ENCODE measurements around the gene PLCG1.

Gene PLCG1

DNA sequence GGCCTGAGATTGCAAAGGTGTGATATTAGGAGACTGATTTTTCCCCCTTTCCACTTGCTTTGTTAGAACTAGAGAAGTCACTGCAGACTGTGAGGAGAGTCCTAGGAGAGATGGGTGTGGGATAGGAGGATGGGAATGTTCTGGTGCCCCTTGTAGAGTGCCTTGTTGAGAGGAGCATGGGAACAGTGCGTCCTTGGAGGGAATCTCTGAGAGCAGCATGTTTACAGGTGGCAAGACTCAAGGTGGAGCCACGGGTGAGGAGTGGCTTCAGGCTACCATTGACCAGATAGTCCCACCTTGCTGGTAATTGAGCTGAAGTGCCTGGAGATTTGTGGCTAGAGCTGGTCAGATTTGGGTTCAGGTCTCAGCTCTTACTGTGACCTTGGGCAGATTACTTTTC, 6.0 kb downstream of the PLCG1 start:
- H3K36me3 Mint-ChIP-seq (ENCODE audit: low read depth), result peaks cover 53% of the 10 kb centered on the region
- no peaks in the 10 kb centered on the region for H3K9me3 Mint-ChIP-seq
- H3K27me3 Mint-ChIP-seq (ENCODE audit: low read depth), result no peaks in the 10 kb centered on the region
- H3K4me1 Mint-ChIP-seq, result peaks cover 89% of the 10 kb centered on the region
- TF ChIP-seq, protein P1, sequence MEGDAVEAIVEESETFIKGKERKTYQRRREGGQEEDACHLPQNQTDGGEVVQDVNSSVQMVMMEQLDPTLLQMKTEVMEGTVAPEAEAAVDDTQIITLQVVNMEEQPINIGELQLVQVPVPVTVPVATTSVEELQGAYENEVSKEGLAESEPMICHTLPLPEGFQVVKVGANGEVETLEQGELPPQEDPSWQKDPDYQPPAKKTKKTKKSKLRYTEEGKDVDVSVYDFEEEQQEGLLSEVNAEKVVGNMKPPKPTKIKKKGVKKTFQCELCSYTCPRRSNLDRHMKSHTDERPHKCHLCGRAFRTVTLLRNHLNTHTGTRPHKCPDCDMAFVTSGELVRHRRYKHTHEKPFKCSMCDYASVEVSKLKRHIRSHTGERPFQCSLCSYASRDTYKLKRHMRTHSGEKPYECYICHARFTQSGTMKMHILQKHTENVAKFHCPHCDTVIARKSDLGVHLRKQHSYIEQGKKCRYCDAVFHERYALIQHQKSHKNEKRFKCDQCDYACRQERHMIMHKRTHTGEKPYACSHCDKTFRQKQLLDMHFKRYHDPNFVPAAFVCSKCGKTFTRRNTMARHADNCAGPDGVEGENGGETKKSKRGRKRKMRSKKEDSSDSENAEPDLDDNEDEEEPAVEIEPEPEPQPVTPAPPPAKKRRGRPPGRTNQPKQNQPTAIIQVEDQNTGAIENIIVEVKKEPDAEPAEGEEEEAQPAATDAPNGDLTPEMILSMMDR (IDR thresholded peaks at IDR 0.05; ENCODE audit: unreplicated experiment in 3 of 3), result no peak
- no peak overlapping the region for H3K27ac Mint-ChIP-seq
- H3K4me3 Mint-ChIP-seq, result no peak overlapping the region

DNA sequence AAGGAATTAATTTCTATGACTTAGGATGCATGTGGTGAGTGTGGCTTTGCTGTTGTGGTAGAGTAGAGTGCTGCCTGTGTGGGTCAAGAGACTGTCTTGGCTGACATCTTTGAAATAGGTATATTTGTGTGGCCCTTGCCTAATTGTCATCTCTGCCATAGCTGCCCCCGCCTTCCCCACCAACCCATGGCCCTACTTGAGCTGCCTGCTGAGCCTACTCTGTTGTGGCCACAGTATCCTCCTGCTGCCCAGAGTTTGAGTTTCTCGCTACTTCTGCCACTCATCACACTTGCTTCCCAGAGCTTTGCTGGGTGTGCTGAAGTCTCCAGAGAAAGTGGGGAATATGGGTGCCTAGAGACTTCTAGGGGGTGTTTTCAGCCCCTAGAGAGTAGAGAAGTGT, 8.0 kb downstream of the PLCG1 start:
- peaks cover 48% of the 10 kb centered on the region for H3K36me3 Mint-ChIP-seq (ENCODE audit: low read depth)
- TF ChIP-seq, protein P1 (IDR thresholded peaks at IDR 0.05; ENCODE audit: unreplicated experiment in 3 of 3), result no peak
- H3K27ac Mint-ChIP-seq, result peak overlapping the region in 1 of 3 experiments; percentile 58
- no peaks in the 10 kb centered on the region for H3K9me3 Mint-ChIP-seq
- no peak overlapping the region for H3K4me3 Mint-ChIP-seq
- H3K4me1 Mint-ChIP-seq, result peaks cover 80% of the 10 kb centered on the region
- no peaks in the 10 kb centered on the region for H3K27me3 Mint-ChIP-seq (ENCODE audit: low read depth)

DNA sequence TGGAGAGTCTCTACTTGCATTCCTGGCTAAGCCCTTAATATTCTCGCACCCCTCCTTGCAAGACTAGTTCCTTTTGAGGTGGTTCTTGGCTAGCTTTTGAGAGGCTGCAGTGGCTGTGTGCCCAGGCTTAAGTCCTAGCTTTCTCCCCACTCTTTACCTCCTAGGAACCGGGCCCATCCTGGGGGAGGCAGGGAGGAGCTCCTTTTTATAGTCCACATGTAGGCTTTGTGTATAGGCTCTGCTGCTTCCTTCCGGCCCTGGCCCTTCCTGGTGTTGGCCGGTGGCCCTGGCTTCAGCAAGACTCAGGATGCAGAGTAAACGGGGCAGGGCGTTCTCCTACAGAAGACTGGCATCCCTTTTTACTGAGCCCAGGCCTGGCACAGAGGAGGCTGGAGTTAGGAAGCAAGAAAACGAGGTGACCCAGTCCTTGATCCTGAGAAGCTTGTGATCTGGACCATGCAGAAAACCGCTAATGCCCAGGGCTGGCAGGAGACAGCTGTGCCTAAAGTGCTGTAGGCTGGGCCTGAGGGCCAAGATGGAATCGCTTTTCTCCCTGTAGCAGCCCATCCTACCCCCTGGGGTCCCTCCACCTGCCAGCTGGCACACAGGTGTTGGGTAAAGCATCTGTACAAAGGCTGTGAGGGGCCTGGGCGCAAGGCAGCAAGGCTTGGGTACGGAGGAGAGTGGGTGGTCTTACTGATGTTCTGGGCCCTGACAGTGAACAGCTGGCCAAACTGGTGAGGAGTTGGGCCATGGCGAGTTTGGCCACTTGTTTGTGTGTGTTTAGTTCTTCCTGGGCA, 8.7 kb downstream of the PLCG1 start:
- peaks cover 78% of the 10 kb centered on the region for H3K4me1 Mint-ChIP-seq
- no peak overlapping the region for H3K4me3 Mint-ChIP-seq
- TF ChIP-seq, protein P1 (IDR thresholded peaks at IDR 0.05; ENCODE audit: unreplicated experiment in 3 of 3), result no peak
- H3K9me3 Mint-ChIP-seq, result no peaks in the 10 kb centered on the region
- peak overlapping the region in 2 of 3 experiments; percentile 2 to 58 for H3K27ac Mint-ChIP-seq
- no peaks in the 10 kb centered on the region for H3K27me3 Mint-ChIP-seq (ENCODE audit: low read depth)
- peaks cover 41% of the 10 kb centered on the region for H3K36me3 Mint-ChIP-seq (ENCODE audit: low read depth)

DNA sequence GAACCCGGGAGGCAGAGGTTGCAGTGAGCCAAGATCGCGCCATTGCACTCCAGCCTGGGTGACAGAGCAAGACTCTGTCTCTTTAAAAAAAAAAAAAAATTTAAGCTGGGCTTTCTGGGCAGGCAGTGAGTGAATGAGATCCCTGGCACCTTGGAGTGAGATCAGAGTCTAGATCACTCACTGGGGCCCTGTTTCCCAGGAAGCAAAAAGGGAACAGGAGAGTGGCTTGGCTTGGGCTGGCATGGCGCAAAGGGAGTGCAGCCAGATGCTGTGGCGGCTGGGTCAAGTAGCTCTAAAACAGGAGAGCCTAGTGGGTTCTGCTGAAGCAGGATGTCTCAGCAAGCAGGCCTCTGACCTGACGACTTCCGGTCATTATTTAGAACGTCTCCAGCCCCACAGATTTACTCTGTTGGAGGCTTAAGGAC, 10.4 kb downstream of the PLCG1 start:
- Mint-ChIP-seq H3K36me3 (ENCODE audit: low read depth) (peaks cover 40% of the 10 kb centered on the region), H3K27me3 (ENCODE audit: low read depth) (no peaks in the 10 kb centered on the region), H3K4me3 (no peak overlapping the region), H3K27ac (no peak overlapping the region), H3K4me1 (peaks cover 70% of the 10 kb centered on the region), H3K9me3 (no peaks in the 10 kb centered on the region)
- TF ChIP-seq, protein P1 (IDR thresholded peaks at IDR 0.05; ENCODE audit: unreplicated experiment in 3 of 3), result no peak

DNA sequence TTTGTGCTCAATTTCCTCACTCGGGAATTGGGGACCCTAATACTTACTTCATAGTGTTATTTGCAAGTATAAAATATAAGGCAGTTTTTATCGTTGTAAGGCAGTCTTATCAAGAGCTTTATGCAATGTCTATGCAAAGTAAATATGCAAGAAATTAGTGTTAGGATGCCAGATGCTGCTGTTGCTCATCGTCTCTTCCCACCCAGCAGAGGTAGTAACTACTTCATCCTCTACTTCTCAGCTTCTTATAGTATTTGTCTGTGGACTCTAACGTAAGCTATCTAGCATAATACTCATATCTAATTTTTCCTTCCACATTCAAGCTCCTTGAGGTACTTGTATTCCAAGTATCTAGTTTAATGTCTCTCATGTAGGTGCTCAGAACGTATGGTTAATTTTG, 11.6 kb downstream of the PLCG1 start:
- no peak overlapping the region for H3K27ac Mint-ChIP-seq
- peaks cover 66% of the 10 kb centered on the region for H3K4me1 Mint-ChIP-seq
- no peak overlapping the region for H3K4me3 Mint-ChIP-seq
- no peaks in the 10 kb centered on the region for H3K9me3 Mint-ChIP-seq
- TF ChIP-seq, protein P1 (IDR thresholded peaks at IDR 0.05; ENCODE audit: unreplicated experiment in 3 of 3), result no peak
- H3K36me3 Mint-ChIP-seq (ENCODE audit: low read depth), result peaks cover 34% of the 10 kb centered on the region
- H3K27me3 Mint-ChIP-seq (ENCODE audit: low read depth), result no peaks in the 10 kb centered on the region

DNA sequence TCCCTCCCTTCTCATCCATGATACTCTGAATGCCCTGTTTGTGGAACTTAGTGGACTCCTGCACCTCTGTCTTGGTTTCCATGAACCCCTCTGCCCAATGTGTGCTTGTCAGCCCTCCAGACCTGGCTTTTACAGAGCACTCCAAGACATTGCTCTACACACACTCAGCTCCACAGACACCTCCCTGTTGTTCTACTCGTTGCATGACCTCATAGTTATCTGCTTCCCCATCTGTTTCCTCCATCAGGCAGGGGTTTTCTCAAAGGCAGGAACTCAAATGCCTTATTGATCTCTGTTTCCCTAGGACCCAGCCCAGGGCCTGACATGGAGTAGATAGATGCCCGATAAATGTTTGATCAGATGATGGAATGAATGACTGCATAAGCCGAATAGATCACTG, 13.3 kb downstream of the PLCG1 start:
- peaks cover 17% of the 10 kb centered on the region for H3K36me3 Mint-ChIP-seq (ENCODE audit: low read depth)

More for the DNA sequence above, 13.3 kb downstream of the PLCG1 start:
- peak overlapping the region in 2 of 3 experiments; percentile 23 to 47 for H3K27ac Mint-ChIP-seq
- H3K4me3 Mint-ChIP-seq, result no peak overlapping the region
- peaks cover 66% of the 10 kb centered on the region for H3K4me1 Mint-ChIP-seq
- H3K27me3 Mint-ChIP-seq (ENCODE audit: low read depth), result no peaks in the 10 kb centered on the region
- TF ChIP-seq, protein P1 (IDR thresholded peaks at IDR 0.05; ENCODE audit: unreplicated experiment in 3 of 3), result no peak
- H3K9me3 Mint-ChIP-seq, result no peaks in the 10 kb centered on the region

Data from nephron (organoid).